Activated B cell treated with CpG ODN at 0.5 μM for 24 hours (primary cell): ENCODE data around the gene TRIM52. TPM values are rescaled to one million over a fixed set of nuclear protein-coding genes. Genes with fewer than 3 reads are reported as not detected.
"Not testable (repeated sequence)": the region's sequence is repeated elsewhere in the genome, so short reads cannot be mapped to it uniquely, and the experiment has no call there.

Experiments used
- ATAC-seq: fragments of 200-7000 bp; cut with Tn5 transposase; one replicate; pipeline ENCODE4 v1.10.0; 2021; ENCODE audit warnings: low read depth, mild to moderate bottlenecking, moderate library complexity
- CTCF ChIA-PET: fragments of 350-600 bp; sonication (Branson Sonifier 250); formaldehyde crosslinking; loops from one replicate; lab custom pipeline; 2021; ENCODE audit warnings: antibody characterized with exemption; lab: Charles Lee
- POLR2A ChIA-PET: fragments of 350-600 bp; sonication (Branson Sonifier 250); formaldehyde crosslinking; loops from one replicate; lab custom pipeline; 2021; ENCODE audit warnings: antibody characterized with exemption; lab: Charles Lee
- DNase-seq: peaks from one replicate; pipeline ENCODE4 v3.0.0; 2022
- H3K27ac Mint-ChIP-seq: one replicate; pipeline ENCODE4 v1.8.0; 2020; ENCODE audit warnings: mixed read lengths
- H3K27me3 Mint-ChIP-seq: one replicate; pipeline ENCODE4 v1.8.0; 2021; ENCODE audit warnings: mixed read lengths
- H3K36me3 Mint-ChIP-seq: one replicate; pipeline ENCODE4 v1.8.0; 2021; ENCODE audit warnings: low read depth, mixed read lengths
- H3K4me1 Mint-ChIP-seq: one replicate; pipeline ENCODE4 v1.8.0; 2021; ENCODE audit warnings: mixed read lengths
- H3K4me3 Mint-ChIP-seq: one replicate; pipeline ENCODE4 v1.8.0; 2020; ENCODE audit warnings: mild to moderate bottlenecking, mixed read lengths
- H3K9me3 Mint-ChIP-seq: one replicate; pipeline ENCODE4 v1.8.0; 2020; ENCODE audit warnings: mixed read lengths
- CTCF ChIP-seq: fragments of 200-600 bp; IDR thresholded peaks from one replicate; pipeline ENCODE4 v1.8.0; 2022; ENCODE audit warnings: antibody characterized with exemption, mild to moderate bottlenecking
- intact Hi-C: fragments of 100-400 bp; cut with micrococcal nuclease; formaldehyde crosslinking; loops from one replicate; pipeline ENCODE4 v1.15.1; 2024
- total RNA-seq: library from RNA; stranded (reverse); gene quantifications from 2 replicates; pipeline ENCODE4 v1.2.3, GENCODE V29; 2022

The TRIM52 gene
- total RNA-seq, 1 donor from 2014 or later: 36.9 TPM

GRCh38 chr5:181281984-181282316 lies 21.0 kb upstream of the TRIM52 start:
- CTCF ChIA-PET: no interaction called here
- DNase-seq (no peak), ATAC-seq (no peak)
- POLR2A ChIA-PET: no interaction called here
- Mint-ChIP-seq H3K36me3 (no peaks in the 10 kb centered on the region), H3K27me3 (no peaks in the 10 kb centered on the region), H3K9me3 (no peaks in the 10 kb centered on the region), H3K27ac (no peak overlapping the region), H3K4me3 (no peak overlapping the region), H3K4me1 (peaks cover 8% of the 10 kb centered on the region)
- intact Hi-C loops: no loop called here
- TF ChIP-seq CTCF: no peak

GRCh38 chr5:181281077-181281983 lies 20.4 kb upstream of the TRIM52 start:
- H3K36me3 Mint-ChIP-seq: no peaks in the 10 kb centered on the region
- intact Hi-C loops: no loop called here
- TF ChIP-seq CTCF: no peak
- CTCF ChIA-PET: no interaction called here
- no peaks in the 10 kb centered on the region for H3K9me3 Mint-ChIP-seq
- H3K27me3 Mint-ChIP-seq: no peaks in the 10 kb centered on the region
- DNase-seq (no peak), ATAC-seq (no peak)
- no peak overlapping the region for H3K27ac Mint-ChIP-seq
- no peak overlapping the region for H3K4me3 Mint-ChIP-seq
- peaks cover 2% of the 10 kb centered on the region for H3K4me1 Mint-ChIP-seq
- POLR2A ChIA-PET: no interaction called here

GRCh38 chr5:181280251-181280762 lies 19.4 kb upstream of the TRIM52 start:
- ATAC-seq: no peak

GRCh38 chr5:181273433-181273744 lies 12.4 kb upstream of the TRIM52 start:
- POLR2A ChIA-PET, H3K27me3 Mint-ChIP-seq, H3K9me3 Mint-ChIP-seq, CTCF ChIA-PET, H3K4me3 Mint-ChIP-seq, H3K36me3 Mint-ChIP-seq, H3K4me1 Mint-ChIP-seq, H3K27ac Mint-ChIP-seq, intact Hi-C loops: not testable (repeated sequence)
- DNase-seq: peak; percentile 35
- ATAC-seq: peak; percentile 49

More at GRCh38 chr5:181280251-181280762, 19.4 kb upstream of the TRIM52 start:
- Mint-ChIP-seq H3K4me3 (no peak overlapping the region), H3K27me3 (no peaks in the 10 kb centered on the region), H3K27ac (no peak overlapping the region), H3K4me1 (no peaks in the 10 kb centered on the region), H3K9me3 (no peaks in the 10 kb centered on the region), H3K36me3 (no peaks in the 10 kb centered on the region)
- no peak for DNase-seq
- ChIA-PET CTCF (no interaction called here), POLR2A (no interaction called here)
- TF ChIP-seq CTCF: no peak
- intact Hi-C loops: no loop called here

GRCh38 chr5:181271081-181271480 lies 10.1 kb upstream of the TRIM52 start:
- Mint-ChIP-seq H3K36me3 (peaks cover 2% of the 10 kb centered on the region), H3K9me3 (no peaks in the 10 kb centered on the region), H3K4me1 (no peaks in the 10 kb centered on the region), H3K27ac (no peak overlapping the region), H3K4me3 (no peak overlapping the region), H3K27me3 (no peaks in the 10 kb centered on the region)
- intact Hi-C loops: no loop called here
- POLR2A ChIA-PET: interaction anchor here (1.7 kb wide), 1 partner anchor 9 kb away, joined by 4 read pairs; no protein-coding TSS in a partner anchor
- CTCF ChIA-PET: no interaction called here
- ATAC-seq: no peak
- TF ChIP-seq CTCF: no peak
- no peak for DNase-seq

- intact Hi-C loops, ATAC-seq, H3K27ac Mint-ChIP-seq, DNase-seq, H3K4me3 Mint-ChIP-seq, H3K27me3 Mint-ChIP-seq, H3K4me1 Mint-ChIP-seq, H3K9me3 Mint-ChIP-seq, CTCF ChIA-PET, POLR2A ChIA-PET: not testable (repeated sequence)
- peaks cover 18% of the 10 kb centered on the region for H3K36me3 Mint-ChIP-seq
Observed at GRCh38 chr5:181267907-181268306, 7.0 kb upstream of the TRIM52 start.

GRCh38 chr5:181267291-181267904 lies 6.5 kb upstream of the TRIM52 start:
- H3K4me1 Mint-ChIP-seq, CTCF ChIA-PET, DNase-seq, H3K27ac Mint-ChIP-seq, ATAC-seq, POLR2A ChIA-PET, H3K27me3 Mint-ChIP-seq, H3K9me3 Mint-ChIP-seq, intact Hi-C loops, H3K4me3 Mint-ChIP-seq: not testable (repeated sequence)
- H3K36me3 Mint-ChIP-seq: peaks cover 18% of the 10 kb centered on the region
